Measurements from ENCODE around the gene DTX3. TPM values are rescaled to one million over a fixed set of nuclear protein-coding genes. Genes with fewer than 3 reads are reported as not detected.

The DTX3 gene
- total and polyA plus RNA-seq, 10 donors: 13.7 to 30.7 (median 21.6) TPM

- Histone ChIP-seq H3K4me1 (peaks cover 0 to 30% (median 21%) of the 10 kb centered on the region in 6 donors), H3K9me3 (no peaks in the 10 kb centered on the region), H3K27ac (peak within 1 kb of the TSS; percentile 30 to 90 (median 77)), H3K36me3 (peaks cover 0 to 25% (median 19%) of the 10 kb centered on the region in 6 donors), H3K4me3 (peak within 1 kb of the TSS; percentile 66 to 97 (median 90)), H3K27me3 (replicated peaks in 1 of 7) (peaks cover 0 to 20% (median 0%) of the 10 kb centered on the region in 7 donors)
- peak; percentile 96 for DNase-seq
- intact Hi-C loops (cut with DNase I; ENCODE audit: low total_unique reads): no loop called here
- 1 to 3% (median 1%) methylated on average over 34 to 69 of the region's 69 CpGs for WGBS, 5 donors
- TF ChIP-seq POLR2AphosphoS5 (IDR thresholded peaks at IDR 0.05) (peak; percentile 84 to 89 (median 86)), POLR2A (IDR thresholded peaks at IDR 0.05) (peak in 1 of 3 donors; percentile 33), CTCF (IDR thresholded peaks at IDR 0.05 in 8 of 11, conservative IDR thresholded peaks at IDR 0.05 in 3 of 11) (peak in 1 of 11 experiments; percentile 22)
Measured at GRCh38 chr12:57590864-57591781, 13.5 kb upstream of the DTX3 start, which contains the start of gene PIP4K2C. PIP4K2C (plus strand) TSS chr12:57591192; CDS start chr12:57591290, 98 bp downstream.

- Histone ChIP-seq H3K27me3 (replicated peaks in 1 of 7) (peaks cover 0 to 18% (median 0%) of the 10 kb centered on the region in 7 donors), H3K4me1 (peaks cover 0 to 30% (median 21%) of the 10 kb centered on the region in 6 donors), H3K9me3 (no peaks in the 10 kb centered on the region), H3K27ac (peak overlapping the region in 7 of 8 donors; percentile 72 to 90 (median 77)), H3K36me3 (peaks cover 0 to 32% (median 24%) of the 10 kb centered on the region in 6 donors), H3K4me3 (peak overlapping the region; percentile 66 to 97 (median 90))
- intact Hi-C loops (cut with DNase I; ENCODE audit: low total_unique reads): no loop called here
- no peak for DNase-seq
- TF ChIP-seq POLR2A (IDR thresholded peaks at IDR 0.05): no peak
- no peak for TF ChIP-seq CTCF (IDR thresholded peaks at IDR 0.05 in 8 of 11, conservative IDR thresholded peaks at IDR 0.05 in 3 of 11)
- TF ChIP-seq POLR2AphosphoS5 (IDR thresholded peaks at IDR 0.05): no peak
- 53 to 59% (median 54%) methylated on average over 10 of the region's 10 CpGs for WGBS, 5 donors
Measured at GRCh38 chr12:57591782-57592325, 12.8 kb upstream of the DTX3 start.

- intact Hi-C loops (cut with DNase I; ENCODE audit: low total_unique reads): no loop called here
- Histone ChIP-seq H3K9me3 (no peaks in the 10 kb centered on the region), H3K27ac (no peak overlapping the region), H3K36me3 (peaks cover 0 to 40% (median 27%) of the 10 kb centered on the region in 6 donors), H3K4me3 (no peak overlapping the region), H3K4me1 (peaks cover 0 to 30% (median 21%) of the 10 kb centered on the region in 6 donors), H3K27me3 (replicated peaks in 1 of 7) (peaks cover 0 to 9% (median 0%) of the 10 kb centered on the region in 7 donors)
- WGBS, 5 donors: 81 to 89% (median 84%) methylated on average over 2 of the region's 2 CpGs
- TF ChIP-seq CTCF (IDR thresholded peaks at IDR 0.05 in 8 of 11, conservative IDR thresholded peaks at IDR 0.05 in 3 of 11): no peak
- no peak for TF ChIP-seq POLR2A (IDR thresholded peaks at IDR 0.05)
- no peak for TF ChIP-seq POLR2AphosphoS5 (IDR thresholded peaks at IDR 0.05)
- DNase-seq: no peak
Measured at GRCh38 chr12:57592551-57593165, 12.0 kb upstream of the DTX3 start.
